NCI-H146 treated with DMSO at 0.1 percent for 48 hours (cell line): ENCODE results near the gene LDAF1.
"Not testable (repeated sequence)": the region's sequence is repeated elsewhere in the genome, so short reads cannot be mapped to it uniquely, and the experiment has no call there.

ENCODE experiments used
- DNase-seq: peaks from one replicate; lab custom pipeline; 2025; ENCODE audit not compliant: unreplicated experiment; lab: John Stamatoyannopoulos, UW

LDAF1 gene

DNA sequence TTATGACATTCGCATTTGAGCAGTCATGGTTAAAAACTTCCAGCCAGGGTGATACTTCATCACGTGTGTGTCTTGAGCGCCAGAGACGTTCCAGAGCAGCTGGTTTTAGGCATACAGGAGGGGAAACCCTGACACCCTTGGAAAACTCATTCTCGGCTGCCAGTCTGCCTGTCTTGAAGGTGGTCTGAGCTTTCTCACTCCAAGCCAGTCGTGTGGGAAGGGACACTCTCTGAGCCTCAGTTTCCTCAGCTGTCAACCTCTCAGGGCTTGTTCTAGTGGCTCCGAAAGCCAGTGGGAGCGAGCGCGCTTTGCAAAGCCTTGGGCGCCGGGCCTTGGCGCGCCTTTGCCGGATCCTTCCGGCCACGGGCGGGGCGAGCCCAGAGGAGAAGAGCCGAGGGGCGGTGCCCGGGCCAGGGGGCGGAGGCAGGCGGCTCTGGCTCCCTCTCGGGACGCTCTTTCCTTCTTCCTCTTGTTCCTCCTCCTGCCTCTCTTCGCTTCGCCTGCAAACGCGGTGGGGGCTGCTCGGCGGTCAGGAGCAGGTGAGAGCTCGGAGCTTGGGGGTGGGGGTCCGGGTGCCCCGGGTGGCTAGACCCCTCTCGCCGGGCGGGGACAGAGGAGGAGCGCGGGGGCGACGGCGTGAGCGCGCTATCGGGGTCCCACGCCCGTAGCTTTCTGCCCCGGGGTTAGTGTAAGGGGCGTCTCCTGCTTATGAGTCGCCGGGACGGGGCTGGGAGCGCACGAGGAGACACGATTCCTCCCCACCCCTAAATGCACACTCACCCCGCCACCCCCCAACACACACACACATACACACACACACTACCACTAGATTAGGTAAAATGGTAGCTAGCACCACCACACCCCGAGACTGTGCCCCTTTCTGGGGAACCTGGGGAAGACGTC is at the start of gene LDAF1:
Gene LDAF1 (plus strand): TSS at position 467 of the 903 bp plus-strand sequence. CDS start 2,509 bp downstream, outside the sequence.
- no peak for DNase-seq

DNA sequence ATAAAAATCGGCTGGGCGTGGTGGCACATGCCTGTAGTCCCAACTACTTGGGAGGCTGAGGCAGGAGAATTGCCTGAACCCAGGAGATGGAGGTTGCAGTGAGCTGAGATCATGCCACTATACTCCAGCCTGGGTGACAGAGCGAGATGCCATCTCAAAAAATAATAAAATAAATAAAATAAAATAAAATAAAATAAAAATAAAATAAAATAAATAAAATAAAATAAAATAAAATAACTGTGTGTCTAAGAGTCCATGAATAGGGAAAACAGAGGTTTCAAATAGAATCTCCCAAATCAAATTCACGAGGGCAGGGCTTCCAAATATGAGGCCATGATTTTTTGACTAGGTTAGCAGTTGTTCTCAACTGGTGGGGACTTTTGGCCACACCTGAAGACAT is 42.9 kb upstream of the LDAF1 start:
- not testable (repeated sequence) for DNase-seq

GRCh38 chr16:21116148-21116693 is 42.3 kb upstream of the LDAF1 start:
- no peak for DNase-seq

GRCh38 chr16:21117567-21117966 is 40.9 kb upstream of the LDAF1 start:
- DNase-seq, result no peak

GRCh38 chr16:21120976-21121520 is 37.4 kb upstream of the LDAF1 start:
- no peak for DNase-seq

DNA sequence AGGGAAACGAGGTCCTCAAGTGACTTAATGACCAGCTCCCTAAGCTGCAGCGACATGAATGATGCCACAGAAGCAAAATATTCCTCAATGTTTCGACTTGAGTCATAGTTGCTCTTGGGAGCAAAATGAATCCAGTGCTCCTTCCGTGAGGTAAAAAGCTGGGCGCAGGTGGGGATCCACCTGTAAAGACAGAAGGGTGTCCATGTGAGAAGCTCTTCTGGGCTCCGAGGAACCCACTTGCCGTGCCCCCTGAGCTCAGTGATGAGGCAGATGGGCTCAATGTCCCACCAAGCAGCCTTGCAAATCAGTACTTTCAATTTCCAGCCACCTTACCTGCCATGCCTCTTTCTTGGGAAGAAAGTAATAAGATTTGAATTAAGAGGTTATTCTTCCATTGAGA is 33.3 kb upstream of the LDAF1 start:
- no peak for DNase-seq

DNA sequence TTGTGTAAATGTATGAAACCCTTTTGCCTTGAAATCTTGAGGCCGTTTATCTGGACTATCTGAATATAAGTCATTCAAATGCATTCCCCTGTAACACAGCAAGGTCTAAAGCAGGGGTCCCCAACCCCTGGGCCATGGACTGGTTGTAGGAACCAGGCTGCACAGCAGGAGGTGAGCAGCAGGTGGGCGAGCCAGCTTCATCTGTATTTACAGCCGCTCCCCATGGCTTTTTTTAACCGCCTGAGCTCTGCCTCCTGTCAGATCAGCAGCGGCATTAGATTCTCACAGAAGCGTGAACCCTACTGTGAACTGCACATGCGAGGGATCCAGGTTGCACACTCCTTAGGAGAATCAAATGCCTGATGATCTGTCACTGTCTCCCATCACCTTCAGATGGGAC is 32.0 kb upstream of the LDAF1 start:
- no peak for DNase-seq

DNA sequence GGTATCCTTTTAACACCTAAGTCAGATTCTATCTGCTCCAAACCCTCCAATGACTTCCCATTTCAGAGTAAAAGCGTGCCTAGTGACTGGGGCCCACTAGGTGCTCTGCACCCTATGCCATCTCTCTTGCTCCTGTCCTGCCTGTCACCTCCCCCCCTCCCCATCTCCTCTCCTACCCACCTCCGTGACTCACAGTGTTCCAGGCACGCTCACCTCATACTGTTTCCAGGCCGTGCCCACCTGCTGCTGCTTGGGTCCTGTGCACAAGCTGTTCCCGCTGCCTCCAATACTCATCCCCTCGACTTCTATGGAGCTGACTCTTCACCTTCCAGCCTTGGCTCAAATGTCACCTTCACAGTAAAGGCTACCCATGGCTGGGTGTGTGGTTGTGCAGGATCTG is 29.5 kb upstream of the LDAF1 start:
- DNase-seq, result no peak

- no peak for DNase-seq
These were observed 27.7 kb upstream of the LDAF1 start for GRCh38 chr16:21130811-21131210.

DNA sequence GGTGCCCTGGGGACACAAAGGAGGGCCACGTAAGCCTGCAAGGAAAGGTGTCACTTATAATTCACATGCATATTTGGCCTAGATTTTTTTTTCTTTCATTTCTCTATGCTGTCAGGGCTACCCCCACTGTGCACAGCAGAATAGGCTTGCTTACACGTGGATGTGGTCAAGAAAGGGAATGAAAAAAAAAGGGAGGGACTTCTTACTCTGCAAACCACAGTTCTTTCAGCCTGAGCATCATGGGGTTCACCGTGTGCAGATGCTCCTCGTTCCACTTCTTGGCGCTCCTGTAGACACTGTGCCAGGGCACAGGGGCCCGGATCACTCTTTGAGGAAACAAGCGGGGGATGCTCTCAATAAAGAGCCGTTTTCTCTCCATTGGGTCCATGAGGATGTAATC is 24.4 kb upstream of the LDAF1 start:
- no peak for DNase-seq

DNA sequence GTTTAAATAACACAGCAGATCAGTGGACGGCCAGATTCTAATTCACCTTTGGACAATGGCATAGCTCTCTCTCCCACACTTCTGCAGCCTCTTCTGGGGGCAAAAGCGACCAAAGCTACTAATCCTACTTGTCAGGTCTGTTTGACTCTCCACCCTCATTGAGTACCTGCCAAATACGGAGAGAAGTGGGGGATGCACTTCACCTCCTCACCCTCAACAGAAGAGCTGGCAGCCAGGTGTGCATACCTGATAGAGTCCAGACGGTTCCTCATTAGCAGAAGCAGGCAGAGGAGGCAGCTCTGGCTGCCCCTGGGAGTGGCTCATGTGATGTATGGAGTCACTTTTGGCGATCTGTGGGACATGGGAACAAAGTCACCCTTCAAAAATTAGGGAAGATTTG is 12.7 kb upstream of the LDAF1 start:
- no peak for DNase-seq

GRCh38 chr16:21150375-21151001 is 8.0 kb upstream of the LDAF1 start, which contains the start of gene DNAH3:
Gene DNAH3, minus strand, starts transcription at chr16:21150846. Its CDS starts 527 bp downstream, at chr16:21150319.
- no peak for DNase-seq

- DNase-seq, result not testable (repeated sequence)
These were observed 6.1 kb upstream of the LDAF1 start for GRCh38 chr16:21152160-21153030.

DNA sequence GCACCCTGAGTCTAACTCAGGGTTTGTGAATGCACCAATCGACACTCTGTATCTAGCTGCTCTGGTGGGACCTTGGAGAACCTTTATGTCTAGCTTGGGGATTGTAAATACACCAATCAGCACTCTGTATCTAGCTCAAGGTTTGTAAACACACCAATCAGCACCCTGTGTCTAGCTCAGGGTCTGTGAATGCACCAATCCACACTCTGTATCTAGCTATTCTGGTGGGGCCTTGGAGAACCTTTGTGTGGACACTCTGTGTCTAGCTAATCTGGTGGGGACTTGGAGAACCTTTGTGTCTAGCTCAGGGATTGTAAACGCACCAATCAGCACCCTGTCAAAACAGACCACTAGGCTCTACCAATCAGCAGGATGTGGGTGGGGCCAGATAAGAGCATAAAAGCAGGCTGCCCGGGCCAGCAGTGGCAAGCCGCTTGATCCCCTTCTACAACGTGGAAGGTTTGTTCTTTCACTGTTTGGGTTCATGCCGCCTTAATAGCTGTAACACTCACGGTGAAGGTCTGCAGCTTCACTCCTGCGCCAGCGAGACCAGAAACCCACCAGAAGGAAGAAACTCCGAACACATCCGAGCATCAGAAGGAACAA is 5.2 kb upstream of the LDAF1 start:
- not testable (repeated sequence) for DNase-seq

GRCh38 chr16:21156011-21156410 is 2.5 kb upstream of the LDAF1 start:
- DNase-seq, result not testable (repeated sequence)

GRCh38 chr16:21156767-21157467 is 1.6 kb upstream of the LDAF1 start:
- DNase-seq, result peak; percentile 22

DNA sequence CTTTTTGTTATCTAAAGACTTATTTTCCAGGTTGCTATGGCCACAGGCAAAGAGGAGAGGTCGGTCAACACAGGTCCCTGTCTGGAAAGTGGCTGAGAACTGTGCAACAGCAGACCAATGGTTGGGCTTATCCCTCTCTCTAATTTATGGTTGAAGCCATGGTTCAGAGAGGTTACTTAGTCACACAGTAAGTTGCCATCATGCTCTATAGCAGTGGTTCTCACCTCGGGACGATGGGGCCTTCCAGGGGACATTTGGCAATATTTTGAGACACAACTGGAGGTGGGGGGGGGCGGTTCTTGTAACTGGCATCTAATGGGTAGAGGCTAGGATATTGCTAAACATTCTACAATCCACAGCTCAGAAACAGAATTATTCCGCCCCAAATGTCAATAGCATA is 842 bp upstream of the LDAF1 start:
- DNase-seq, result no peak

DNA sequence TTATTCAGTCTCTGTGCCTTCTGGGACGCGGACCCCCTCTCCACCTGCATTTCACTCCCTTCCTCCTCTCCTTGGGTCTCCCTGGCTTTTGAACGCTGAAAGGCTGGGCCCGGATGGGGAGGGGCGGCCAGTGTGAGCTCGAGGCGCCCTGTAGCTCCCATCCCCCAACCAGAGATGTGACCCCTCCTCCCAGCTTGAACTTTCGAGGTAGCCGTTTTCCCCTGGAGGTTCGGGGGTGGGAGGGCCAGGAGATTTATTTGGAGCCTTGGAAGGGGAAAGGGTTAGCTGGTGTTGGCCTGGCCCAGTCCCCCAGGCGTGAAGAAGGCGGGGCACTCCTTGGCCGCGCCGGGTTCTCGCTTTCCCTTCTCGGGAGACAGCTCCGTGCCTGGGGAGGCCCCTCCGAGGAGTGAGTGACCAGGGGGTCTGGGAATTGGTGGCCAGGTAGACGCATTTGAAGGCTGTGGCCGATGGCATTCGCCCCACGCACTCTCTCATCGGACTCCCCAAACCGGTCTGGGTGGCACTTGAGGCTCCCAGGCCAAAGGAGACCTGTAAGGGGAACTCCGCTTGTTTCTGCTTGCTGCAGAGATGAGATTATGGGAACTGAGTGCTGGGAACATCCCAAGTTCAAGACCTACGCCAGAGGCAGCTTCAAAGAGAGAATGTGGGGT is 942 bp downstream of the LDAF1 start:
- DNase-seq, result no peak

- DNase-seq, result no peak
These were observed 1.8 kb downstream of the LDAF1 start for GRCh38 chr16:21160276-21160675.
